ENCODE data around the gene MRPL34.
"Not testable (repeated sequence)": the region's sequence is repeated elsewhere in the genome, so short reads cannot be mapped to it uniquely, and the experiment has no call there.

Gene MRPL34

GRCh38 chr19:17286263-17286662 lies 19.4 kb upstream of the MRPL34 start:
- DNase-seq: no peak

GRCh38 chr19:17286752-17287151 lies 18.9 kb upstream of the MRPL34 start:
- DNase-seq: no peak

DNA sequence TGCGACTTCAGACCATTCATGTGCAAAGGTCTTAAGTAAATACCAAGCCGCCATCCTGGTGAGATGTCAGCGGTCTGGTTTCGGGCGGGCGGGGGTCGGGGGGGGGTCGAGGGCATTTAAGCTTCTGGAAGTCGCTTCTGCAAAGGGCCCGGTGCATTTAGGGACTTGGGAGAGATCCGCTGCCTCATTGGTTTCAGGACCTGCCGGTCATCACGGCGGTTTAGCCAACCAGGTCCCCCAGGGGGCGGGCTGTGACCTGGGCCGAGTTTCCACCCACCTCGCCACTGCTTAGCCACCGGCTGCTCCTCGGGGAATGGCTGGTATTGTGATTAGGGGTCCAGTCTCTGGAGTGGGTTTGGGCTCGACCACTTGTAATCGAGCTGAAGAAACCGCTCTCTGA lies 16.2 kb upstream of the MRPL34 start:
- DNase-seq: peak; percentile 74

DNA sequence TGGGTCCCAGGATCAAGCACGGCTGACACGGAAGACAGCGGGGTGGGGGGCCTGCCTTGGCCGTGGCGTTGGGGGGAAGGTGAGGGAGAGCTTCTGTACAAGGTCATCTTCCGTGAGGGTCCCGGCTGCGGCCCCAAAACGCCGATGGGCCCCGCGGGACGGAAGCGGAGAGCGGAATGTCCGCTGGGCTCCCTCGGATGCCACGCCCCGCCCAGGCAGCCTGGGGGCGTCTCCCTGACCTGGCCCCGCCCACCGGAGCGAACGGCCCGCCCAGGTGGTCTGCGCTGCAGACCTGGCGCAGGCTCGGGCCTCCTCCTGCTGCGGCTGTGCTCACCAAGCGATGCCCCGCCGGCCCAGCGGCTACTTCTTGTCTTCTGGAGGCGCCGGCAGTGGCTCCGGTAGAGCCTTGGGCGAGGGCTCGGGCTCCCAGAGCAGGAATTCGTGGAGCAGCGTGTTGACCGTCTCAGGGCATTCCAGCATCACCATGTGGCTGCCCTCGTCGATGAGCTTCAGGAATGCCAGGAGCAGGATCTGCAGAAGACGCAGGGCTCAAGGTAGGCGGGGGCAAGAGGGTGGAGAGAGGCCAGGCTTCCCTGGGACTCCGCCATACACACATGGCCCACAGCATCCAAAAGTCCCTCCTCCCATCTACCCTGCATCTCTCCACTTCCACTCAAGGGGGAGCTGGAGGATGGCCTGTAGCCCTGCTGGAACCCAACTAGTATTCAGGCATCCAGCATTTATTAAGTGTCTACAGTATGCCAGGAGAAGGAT lies 13.2 kb upstream of the MRPL34 start:
- DNase-seq: peak; percentile 92

DNA sequence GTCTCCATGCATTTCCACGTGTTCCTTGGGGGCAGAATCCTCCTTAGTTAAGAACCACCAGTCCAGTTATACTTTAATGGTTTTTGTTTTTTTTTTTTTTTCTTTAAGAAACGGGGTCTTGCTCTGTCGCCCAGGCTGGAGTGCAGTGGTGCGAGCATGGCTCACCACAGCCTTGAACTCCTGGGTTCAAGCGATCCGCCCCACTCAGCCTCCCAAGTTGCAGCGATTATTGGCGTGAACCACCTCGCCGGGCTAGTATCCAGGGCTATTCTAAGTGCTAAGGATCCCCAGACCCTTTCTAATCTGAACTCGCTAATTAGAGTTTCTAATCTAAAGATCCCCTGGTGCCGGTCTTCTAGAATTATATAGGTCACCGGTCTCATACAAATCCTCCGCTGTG lies 12.1 kb upstream of the MRPL34 start:
- no peak for DNase-seq

GRCh38 chr19:17294051-17294891 lies 11.4 kb upstream of the MRPL34 start:
- DNase-seq: peak; percentile 14

DNA sequence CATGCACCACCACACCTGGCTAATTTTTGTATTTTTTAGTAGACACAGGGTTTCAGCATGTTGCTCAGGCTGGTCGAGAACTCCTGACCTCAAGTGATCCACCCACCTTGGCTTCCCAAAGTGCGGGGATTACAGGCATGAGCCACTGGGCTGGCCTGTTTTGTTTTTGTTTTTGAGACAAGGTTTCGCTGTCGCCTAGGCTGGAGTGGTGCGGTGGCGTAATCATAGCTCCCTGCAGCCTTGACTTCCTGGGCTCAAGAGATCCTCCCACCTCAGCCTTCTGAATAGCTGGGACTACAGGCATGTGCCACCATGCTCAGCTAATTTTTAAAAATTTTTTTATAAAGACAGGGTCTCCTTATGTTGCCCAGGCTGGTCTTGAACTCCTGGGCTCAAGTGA lies 10.1 kb upstream of the MRPL34 start:
- not testable (repeated sequence) for DNase-seq

DNA sequence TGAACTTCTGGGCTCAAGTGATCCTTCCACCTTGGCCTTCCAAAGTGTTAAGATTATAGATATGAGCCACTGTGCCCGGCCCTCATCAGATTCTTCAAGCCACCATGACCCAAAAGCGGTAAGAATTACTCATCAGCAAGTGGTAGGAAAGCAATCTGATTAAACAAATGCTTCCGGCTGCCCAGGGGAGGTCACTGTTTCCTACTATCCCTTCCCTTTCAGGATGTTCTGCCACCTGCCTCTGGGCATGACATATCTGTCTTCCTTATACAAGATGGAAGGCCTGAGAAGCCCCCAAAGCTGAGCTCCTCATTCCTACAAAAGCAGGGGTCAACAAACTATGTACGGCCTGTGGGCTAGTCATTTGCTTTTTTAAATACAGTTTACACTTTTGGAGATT lies 9.4 kb upstream of the MRPL34 start:
- DNase-seq: peak; percentile 26

DNA sequence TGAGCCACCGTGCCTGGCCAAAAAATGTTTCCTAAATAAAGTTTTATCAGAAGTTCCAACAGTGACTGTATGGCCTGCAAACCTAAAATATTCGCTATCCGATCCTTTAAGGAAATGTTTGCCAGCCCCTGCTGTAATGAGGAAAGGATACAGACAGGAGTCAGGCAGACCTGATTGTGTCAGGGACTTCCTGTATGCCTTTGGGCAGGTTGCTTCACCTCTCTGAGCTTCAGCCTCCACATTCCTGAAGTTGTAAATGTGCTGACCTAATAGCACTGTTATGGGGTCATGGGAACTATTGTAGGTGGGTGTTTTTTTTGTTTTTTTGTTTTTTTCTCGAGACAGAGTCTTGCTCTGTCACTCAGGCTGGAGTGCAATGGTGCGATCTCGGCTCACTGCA lies 8.7 kb upstream of the MRPL34 start:
- DNase-seq: no peak

- no peak for DNase-seq
Measured at GRCh38 chr19:17300992-17301619, 4.6 kb upstream of the MRPL34 start.

DNA sequence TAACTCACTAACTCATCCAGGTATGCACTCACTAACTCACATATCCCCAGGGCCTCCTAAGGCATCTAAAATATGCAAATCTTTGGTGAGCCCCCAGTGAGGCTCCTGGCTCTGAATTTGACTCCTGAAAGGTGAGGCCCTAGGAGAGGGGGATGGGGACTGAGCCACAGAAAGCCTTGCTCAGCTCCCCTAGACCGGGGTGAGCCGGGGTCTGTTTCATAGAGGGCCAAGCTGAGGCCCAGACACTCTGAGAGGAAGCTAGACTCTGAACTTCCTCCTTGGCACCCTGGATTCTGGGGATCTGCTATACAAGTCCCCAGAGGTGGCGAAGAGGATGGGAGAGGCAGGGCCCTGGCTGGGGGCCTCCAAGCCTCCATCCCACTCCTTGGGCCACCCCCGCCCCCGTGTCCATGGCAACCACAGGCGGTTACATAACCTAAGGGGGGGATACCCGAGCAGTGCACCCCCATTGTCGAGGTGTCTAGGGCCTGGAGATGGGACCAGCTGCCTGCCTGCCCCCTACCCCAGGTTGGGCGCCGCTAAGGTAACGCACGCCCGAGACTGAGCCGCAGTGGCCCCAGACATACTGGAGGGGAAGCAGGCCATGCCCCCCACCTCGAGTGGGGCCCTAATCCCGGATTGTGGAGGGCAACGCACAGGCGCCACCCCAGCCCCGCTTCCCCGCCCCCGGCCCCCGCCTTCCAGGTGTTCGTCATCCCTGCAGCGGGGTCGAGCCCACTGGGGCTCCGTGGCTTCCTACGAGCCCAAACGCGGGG lies 3.1 kb upstream of the MRPL34 start:
- DNase-seq: peak; percentile 37

DNA sequence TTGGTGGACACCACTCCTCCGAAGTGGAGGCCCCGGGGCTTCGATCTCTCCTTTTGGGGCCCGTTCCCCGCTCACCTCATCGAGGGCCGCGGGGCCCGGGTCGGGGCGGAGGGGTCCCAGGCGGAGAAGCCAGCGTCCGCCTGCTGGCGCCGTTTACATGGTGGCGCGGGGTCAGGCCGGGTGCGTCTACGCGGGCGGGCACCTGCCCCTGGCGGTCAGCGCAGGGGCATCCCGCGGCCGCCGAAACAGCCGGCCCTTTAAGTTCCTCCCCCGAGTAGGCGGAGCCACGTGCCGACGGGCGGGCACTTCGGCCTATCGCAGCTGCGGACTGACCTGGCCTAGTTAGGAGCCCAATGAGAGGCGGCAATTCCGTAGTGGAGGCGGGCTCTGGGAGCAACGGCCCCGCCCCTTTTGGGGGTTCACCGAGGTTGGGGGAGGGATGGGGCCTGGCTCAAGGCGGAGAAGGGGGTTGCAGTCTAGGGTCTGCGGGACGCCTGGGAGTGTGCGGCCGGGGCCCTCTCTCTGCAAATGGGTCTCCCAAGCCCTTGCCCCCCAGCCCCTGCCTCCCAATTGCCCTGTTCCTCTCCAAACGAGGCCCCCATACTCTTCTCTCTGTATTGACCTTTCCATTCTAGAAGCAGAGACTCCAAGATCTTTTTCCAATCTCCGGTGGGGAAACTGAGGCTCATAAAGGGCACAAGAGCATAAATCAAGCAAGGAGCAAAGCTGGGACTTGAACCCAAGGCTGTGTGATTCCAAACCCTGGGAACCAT lies 2.3 kb upstream of the MRPL34 start, which contains the start of gene ABHD8:
Gene ABHD8, minus strand, starts transcription at position 259 of the 773 bp plus-strand sequence. CDS start 1,809 bp downstream, outside the sequence.
- peak; percentile 98 for DNase-seq

GRCh38 chr19:17303940-17304267 lies 1.8 kb upstream of the MRPL34 start:
- no peak for DNase-seq

DNA sequence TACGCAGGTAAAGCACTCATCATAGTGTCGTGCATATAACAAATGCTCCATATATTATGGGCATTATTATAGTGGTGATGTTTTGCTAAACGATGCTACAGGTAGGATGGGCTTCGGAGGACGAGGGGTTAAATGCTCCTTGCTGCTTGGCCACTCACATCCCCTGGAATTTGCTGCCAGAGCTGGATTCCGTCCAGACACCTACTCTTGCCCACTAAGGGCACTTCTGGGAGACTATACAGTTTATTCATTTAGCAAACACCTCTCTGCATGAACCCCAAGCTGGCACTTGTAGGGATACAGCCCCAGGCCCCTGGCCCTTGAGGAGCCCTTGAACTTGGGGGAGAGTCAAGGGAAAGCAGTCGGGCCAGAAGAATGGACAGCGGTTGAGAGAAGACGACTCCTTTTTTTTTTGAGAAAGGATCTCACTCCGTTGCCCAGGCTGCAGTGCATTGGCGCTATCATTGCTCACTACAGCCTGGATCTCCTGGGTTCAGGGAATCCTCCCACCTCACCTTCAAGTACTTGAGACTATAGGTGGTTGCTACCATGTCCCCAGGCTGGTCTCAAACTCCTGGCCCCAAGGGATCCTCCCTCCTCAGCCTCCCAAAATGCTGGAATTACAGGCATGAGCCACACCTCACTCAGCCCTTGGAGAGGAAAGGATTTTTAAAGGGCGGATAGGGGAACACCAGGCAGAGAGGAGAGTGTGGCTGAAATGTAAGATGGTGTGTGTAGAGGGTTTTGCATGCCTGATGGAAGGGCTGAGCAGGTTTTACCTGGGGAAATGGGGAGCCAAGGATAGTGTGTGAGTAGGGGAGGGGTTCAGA lies 1.1 kb upstream of the MRPL34 start:
- DNase-seq: no peak

DNA sequence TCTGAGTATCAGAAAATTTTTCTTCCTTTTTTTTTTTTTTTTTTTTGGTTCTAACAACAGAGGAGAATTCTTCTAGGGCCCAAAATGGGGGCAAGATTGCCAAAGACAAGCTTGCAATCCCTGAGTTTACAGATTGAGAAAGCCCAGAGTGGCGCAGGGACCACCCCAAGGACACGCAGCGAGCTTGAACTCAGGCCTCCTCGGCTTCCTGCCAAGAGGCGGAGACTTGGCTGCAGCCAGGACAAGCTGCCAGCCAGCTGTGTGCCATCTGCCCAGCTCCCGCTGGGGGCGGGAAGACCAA lies 506 bp upstream of the MRPL34 start:
- no peak for DNase-seq

DNA sequence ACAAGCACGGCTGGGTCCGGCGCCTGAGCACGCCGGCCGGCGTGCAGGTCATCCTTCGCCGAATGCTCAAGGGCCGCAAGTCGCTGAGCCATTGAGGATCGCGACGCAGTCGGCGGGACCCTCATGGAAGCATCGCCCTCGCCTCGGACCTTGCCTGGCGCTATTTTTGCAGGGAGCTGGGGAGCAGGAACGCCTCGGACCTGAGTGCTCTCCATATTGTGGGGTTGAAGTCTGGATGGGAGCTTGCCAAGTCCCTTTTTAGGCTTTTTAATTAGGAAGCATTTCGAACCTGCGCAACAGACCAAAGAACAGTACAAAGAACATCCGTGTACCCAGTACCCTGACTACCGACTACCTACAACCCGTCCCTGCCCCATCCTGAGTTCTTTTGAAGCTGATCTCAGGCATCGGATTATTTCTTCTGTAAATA lies 628 bp downstream of the MRPL34 start:
- DNase-seq: peak; percentile 46

DNA sequence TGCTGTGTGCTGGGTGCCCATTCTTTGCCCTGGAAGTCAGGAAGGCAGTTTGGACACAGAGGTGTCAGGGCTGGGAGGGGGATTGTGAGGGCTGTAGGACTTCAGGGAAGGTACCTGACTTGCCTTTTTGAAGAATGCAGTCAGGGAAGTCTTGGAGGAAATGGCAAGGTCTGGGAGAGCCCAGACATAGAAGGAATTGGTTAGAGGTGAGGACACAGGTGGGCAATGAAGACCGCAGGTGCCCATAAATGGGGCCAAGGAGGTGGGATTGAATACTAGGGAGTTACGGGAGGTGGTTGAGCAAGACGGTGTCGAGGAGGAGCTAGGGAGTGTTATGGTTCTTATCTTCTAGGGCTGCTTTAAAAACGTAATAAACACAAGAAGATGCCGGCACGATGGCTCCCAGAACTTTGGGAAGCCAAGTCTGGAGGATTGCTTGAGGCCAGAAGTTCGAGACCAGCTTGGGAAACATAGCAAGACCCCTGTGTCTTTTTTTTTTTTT lies 2.3 kb downstream of the MRPL34 start:
- no peak for DNase-seq

GRCh38 chr19:17309198-17309964 lies 3.7 kb downstream of the MRPL34 start, which contains the start of gene DDA1:
Gene DDA1, plus strand, starts transcription at chr19:17309563. Its CDS starts 92 bp downstream, at chr19:17309655.
- peak; percentile 100 for DNase-seq

- no peak for DNase-seq
Measured at GRCh38 chr19:17309965-17310461, 4.3 kb downstream of the MRPL34 start.

All from NCI-H146 (cell line).